SW 1271 (cell line): ENCODE data around the gene AGAP1.

Experiments used
- DNase-seq, 2 experiments: peaks; one replicate each; lab custom pipeline; 2025; lab: John Stamatoyannopoulos, UW

Gene AGAP1

DNA sequence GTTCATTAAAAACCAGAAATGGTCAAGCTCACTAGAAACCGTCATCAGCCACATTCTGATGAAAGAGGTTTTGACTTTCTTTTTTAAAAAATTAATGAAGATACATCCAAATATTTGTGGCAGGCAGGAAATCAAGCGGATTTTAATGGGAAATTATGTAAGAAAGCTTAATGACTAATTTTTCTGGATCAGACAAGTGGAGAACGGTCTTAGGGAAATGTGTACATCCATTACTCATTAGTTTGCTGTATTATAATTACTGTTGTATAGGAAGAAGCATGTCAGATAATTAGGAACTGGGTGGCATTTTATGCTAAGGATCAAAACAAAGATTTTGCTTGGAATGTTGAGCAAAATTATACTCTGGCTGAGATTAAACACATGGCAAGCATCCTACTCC is 39.4 kb downstream of the AGAP1 start:
- DNase-seq: no peak

DNA sequence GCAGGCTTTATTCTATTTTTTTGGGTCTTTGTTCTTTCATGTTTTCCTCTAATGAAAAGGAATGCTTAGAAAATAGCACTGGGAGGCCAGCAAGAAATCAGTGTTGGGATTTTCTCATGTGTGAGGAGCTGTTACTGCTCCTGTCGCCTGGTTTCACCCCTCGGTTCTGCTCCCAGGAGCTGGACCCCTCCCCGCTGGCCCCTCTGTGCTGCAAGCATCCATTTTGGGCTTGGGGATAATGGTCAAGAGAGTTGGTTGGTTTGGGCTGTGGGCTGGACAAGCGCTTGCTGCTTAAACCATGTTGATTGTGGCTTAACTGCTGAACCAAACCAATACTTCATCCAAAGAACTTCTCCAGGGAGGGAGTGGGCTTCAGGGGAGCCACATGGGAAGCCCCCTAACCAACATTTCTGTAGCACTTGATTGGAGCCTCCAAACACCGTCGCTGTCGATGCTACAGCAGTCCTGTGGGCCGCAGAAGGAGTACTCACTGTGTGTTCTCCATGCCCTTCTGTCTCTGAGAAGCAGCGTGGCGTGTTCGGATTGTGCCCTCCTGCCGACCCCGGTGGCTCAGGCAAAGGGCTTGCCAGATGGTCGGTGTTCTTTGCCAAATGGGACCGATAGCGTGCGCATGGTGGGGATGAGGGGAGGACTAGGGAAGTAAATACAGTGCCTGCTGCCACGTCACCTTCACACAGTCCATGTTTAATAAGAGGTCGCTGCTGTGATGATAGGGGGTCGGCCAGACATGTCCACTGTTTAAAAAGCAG is 40.0 kb downstream of the AGAP1 start:
- DNase-seq: no peak

GRCh38 chr2:235534678-235535422 is 41.0 kb downstream of the AGAP1 start:
- no peak for DNase-seq

GRCh38 chr2:235535423-235536130 is 41.7 kb downstream of the AGAP1 start:
- DNase-seq: no peak

GRCh38 chr2:235536711-235537110 is 42.9 kb downstream of the AGAP1 start:
- no peak for DNase-seq

DNA sequence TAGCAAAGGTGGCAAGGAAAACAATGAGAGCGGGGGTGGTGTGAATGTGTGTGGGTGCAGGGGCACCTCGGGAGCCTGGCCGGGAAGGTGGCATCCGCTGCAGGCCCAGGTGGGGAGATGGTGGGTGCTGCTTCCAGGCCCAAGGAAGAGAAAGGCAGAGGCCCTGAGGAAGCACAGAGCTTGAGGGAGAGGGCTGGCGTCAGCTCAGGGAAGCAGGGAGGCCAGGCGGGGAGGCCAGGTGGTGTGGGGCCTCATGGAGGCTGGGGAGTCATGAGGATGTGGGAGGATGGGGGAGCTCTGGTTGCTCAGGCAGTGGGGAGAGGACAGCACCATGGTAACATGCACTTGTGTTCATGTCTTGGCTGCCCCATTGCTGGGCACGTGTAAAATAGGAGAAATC is 43.3 kb downstream of the AGAP1 start:
- no peak for DNase-seq

GRCh38 chr2:235537587-235537986 is 43.7 kb downstream of the AGAP1 start:
- no peak for DNase-seq

- DNase-seq: no peak
Observed at GRCh38 chr2:235538144-235538639, 44.3 kb downstream of the AGAP1 start.

GRCh38 chr2:235538981-235539380 is 45.1 kb downstream of the AGAP1 start:
- DNase-seq: no peak

DNA sequence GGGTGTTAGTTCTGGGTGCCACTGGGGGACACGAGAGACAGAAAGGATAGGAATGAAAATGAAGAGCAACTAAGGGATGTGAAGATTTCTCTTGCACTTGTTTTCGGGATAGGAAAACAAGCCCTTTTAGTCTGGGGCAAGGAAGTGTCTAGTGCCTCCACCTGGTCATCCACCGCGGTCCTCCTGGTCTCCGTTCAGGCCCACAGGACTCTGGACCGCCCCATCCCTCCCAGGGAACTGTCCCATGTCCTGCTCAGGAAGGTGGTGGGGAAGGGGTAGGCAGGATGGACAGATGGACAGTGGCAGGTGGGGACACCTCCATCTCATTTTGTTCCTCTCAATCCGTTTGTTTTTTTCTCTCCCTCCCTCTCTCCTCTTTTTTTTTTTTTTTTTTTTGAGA is 45.9 kb downstream of the AGAP1 start:
- DNase-seq: no peak

DNA sequence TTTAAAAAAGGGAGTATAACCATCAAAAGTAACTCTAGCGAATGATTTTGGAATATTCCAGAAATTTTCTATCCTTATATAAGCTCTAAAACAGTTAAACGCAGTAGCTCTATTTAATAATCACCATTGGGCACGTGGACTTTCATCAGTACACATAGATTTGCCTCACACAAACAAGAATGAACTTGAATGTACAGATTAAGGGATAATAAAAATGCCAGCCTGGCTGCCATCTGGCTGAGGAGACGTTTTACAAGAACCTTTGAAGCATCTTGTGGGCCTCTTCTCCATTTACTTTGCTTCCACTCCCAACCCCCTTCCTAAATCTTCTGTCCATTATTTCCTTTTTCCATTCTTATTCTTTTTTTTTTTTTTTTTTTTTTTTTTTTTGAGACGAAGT is 47.2 kb downstream of the AGAP1 start:
- DNase-seq: no peak

DNA sequence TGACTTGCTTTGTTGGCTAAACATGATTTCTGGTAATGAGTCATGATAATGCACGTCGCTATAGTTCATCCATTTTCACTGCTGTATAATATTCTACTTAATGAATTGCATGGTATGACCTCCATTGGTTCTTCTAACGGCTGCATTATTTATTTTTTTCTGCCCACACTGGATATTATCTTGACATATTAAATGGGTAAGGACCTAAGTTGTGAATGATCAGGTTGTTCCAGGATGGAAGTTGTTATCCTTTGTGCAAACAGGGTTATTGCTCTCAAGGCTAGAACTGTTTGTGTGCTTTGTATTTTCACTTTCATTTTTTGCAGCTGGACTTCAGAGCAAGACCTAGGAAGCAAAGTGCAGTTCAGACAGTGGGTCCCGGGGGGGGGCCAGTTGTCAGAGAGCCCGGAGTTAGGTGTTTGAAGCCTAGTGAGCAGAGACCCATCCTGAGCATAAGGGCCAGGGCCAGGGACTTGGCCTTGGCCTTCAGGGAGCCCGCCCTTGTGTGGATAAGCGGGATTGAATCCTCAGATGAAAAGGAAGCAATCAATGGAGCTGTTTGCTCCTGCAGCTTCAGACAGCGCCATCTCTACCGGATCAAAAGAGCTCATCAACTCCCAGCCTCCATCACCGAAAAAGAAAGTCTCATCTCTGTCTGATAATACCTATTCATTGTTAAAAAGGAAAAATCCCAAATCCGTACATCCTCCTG is 48.2 kb downstream of the AGAP1 start:
- DNase-seq: no peak

GRCh38 chr2:235542733-235543127 is 48.9 kb downstream of the AGAP1 start:
- no peak for DNase-seq

GRCh38 chr2:235543128-235543750 is 49.4 kb downstream of the AGAP1 start:
- DNase-seq: no peak

- DNase-seq: no peak
Observed at GRCh38 chr2:235543851-235544688, 50.2 kb downstream of the AGAP1 start.

GRCh38 chr2:235544689-235544969 is 50.8 kb downstream of the AGAP1 start:
- DNase-seq: no peak

- DNase-seq: no peak
Observed at GRCh38 chr2:235545339-235546150, 51.7 kb downstream of the AGAP1 start.

DNA sequence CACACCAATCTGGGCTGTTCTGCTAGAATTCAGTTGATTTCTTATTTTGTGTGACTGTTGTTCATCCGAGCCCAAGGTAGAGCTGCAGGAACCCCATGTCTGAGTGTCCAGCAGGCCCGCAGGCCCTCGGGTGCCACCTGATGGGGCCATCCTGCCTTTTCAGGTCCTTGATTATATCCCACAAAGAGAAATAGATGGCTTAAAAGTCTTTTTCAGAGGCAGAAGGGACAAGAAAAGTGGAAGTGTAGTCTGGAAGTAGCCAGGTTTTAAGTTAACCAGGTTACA is 52.2 kb downstream of the AGAP1 start:
- no peak for DNase-seq

GRCh38 chr2:235546436-235546835 is 52.6 kb downstream of the AGAP1 start:
- DNase-seq: no peak

DNA sequence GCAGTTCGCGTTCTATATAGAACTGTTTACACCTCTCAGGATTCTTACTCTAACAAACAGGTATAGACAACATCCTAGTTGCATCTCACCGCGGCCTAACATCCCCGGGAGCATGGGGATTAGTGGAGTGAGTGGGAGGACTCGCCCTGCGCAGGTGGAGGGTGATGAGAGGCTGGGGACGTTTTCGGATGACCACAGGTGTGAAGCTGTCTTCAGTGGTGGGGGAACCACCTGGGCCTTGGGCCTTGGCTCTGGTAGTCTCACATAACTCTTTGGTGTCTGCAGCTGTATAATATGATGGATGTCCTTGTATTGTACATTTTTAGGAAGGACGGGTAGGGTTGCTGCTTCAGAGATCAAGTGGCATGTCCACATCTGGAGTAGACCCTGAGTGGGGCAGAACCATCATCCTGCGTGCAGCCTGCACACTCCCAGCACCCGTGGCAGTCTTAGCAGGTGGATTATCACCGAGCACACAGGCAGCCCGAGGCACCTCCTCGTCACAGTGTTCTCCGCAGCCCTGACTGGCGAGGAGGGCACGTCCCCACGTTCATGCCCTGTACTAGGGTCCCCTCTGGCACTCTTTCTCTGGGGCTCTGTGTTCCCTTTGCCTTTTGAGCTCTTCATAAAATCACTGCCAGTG is 56.0 kb downstream of the AGAP1 start:
- no peak for DNase-seq
